Endometrium (tissue), 2 donors: ENCODE results near the gene ASMTL.
"Not testable (repeated sequence)": the region's sequence is repeated elsewhere in the genome, so short reads cannot be mapped to it uniquely, and the experiment has no call there.

ENCODE experiments used
- FAIRE-seq: peaks from 2 replicates; lab custom pipeline; 2012; peaks lifted over from hg19 to GRCh38; lab: Jason Lieb, UNC
- donor health status: control.
- donor health status: control.

The ASMTL gene

DNA sequence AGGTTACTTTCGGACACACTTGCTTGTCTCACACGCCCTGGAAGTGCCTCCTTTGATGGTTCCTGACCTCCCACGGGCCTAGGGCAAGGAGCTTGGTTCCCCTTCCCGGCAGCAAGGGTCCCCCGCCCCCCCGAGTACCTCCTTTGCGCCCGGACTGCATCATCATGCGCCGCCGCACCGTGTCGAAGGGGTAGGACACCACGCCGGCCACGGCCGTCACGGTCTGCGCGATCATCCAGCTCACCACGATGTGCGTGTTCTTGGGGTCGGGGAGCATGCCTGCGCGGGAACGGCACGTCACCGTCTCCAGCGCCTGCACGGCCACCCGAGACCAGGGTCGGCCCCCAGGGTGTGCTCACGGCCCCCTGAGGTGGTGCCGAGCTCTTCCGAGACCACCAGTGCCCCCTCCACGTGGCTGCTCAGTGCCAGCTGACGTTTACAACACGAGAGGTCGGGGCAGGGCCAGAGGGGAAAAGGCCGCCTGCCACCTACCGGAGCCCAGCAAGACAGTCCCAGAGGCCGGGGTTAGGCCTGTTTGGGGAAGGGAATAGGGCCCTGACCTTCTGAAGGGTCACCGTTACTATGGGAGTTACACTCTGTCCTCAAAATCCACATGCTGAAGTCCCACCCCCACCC is 65.5 kb downstream of the ASMTL start:
- FAIRE-seq = no peak

DNA sequence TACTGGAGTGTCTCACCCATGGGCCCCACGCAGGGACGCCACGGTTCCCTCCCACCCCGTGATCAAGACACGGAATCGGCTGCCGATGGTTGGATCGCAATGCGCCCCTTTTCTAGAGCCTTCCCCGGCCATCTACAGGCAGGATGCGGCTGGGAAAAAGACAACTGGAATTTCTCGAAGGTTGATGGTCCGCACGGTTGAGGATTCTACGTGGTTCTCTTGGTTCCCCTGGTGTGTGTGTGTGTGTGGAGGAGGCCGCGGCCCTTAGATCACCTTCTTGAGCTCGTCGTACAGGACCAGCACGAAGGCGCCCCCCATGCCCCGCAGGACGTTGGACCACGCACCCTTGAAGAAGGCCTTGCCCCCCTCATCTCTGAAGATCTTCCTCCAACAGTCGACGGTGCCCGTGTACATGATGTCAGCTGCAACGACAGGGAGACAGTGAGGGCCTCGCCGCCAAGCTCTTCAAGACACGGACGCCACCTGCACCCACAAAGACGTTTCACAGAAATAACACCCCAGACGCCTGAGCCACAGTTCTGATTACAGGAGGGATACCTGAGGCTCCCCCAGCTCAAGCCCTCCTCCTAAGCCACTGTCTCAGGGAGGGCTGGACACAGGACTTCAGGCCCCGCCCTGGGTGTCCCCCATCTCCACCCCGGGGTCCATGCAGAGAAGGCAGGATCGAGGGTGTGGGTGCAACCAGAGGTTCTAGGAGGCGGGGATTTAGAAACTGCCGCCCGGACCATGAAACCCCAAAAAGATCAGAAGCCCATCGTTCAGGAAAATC is 66.2 kb downstream of the ASMTL start:
- no peak for FAIRE-seq

DNA sequence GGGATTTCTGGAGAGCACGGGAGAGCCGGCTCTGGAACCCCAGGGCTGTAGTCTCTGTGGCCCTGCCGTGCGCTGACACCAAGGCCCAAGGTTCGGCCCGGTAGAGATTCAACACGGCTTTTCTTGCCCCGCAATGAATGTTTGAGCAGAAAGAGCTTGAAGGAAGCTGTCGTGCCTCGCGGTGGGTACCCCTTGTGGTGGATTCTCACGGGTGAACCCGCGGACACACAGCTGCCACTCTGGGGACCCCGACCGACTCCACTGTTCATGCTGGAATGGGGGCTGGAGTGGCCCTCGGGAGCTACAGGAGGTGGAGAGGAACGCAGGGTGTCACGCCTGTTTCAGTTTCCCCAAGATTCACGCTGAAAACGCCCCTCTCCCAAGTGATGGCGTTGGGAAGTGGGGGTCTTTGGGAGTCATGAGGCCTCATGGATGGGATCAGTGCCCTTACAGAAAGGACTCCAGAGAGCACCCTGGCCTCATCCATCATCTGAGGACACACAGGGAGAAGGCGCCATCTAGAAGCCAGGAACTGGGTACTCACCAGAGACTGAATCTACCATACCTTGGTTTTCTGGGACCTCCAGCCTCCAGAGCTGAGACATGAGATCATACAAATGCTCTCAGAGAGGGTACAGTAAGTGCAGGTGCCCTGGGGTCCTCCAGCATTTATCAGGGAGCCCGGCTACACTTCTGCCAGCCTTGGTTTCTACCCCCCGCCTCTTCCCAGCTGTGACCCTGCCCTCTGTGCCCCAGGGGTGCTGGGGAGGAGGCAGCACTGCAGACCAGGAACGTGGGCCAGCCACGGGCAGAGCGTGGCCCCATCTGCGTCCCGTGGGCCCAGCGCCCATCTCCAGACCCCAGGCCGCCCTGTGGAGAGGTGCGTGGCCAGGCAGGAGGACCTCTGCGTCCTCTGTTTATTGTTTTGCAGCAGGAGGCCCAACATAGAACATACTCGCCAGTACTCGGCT is 67.2 kb downstream of the ASMTL start:
- FAIRE-seq = no peak

DNA sequence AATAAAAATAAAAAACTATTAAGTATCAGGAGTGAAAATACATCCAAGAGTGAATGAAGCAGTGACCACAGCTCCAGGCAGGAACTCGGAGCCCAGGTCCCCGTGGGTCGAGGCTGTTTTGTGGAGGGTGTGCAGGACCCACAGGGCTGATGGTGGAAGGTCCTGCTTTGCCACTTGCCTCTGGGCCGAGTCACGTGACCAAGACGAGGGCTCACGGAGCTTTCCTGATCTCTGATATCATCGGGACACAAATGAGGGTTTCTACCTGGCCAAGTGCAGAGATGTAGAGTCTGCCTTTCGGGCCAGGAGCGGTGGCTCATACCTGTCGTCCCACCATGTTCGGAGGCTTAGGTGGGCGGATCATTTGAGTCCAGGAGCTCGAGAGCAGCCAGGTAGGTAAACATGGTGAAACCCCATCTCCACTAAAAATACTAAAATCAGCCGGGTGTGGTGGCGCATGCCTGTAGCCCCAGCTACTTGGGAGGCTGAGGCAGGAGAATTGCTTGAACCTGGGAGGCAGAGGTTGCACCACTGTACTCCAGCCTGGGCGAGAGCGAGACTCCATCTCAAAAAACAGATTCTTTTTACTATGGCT is 68.0 kb downstream of the ASMTL start:
- FAIRE-seq = no peak

DNA sequence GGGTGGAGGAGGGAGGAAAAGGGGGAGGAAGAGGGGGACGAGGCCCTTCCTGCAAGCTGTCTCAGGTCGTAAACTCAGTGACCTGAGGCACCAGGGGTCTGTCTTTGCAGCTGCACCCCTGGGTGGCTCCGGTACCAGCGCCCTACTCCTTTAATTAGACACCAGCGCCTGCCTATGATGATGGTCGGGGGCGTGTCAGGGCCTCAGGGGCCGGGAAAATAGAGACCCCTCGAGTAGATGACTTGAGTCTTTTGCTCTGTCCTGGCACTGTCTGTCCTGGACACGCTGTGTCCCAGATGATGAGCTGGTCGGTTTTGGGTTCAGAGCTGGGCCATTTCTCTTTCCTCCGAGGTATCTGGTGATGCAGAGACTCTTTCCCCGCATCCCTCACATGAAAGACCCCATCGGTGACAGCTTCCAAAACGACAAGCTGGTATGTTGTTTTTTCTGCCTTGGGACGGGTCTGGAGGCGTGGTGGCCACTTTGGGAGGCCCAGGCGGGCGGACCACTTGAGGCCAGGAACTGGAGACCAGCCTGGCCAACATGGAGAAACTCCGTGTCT is 72.0 kb downstream of the ASMTL start:
- FAIRE-seq = no peak

DNA sequence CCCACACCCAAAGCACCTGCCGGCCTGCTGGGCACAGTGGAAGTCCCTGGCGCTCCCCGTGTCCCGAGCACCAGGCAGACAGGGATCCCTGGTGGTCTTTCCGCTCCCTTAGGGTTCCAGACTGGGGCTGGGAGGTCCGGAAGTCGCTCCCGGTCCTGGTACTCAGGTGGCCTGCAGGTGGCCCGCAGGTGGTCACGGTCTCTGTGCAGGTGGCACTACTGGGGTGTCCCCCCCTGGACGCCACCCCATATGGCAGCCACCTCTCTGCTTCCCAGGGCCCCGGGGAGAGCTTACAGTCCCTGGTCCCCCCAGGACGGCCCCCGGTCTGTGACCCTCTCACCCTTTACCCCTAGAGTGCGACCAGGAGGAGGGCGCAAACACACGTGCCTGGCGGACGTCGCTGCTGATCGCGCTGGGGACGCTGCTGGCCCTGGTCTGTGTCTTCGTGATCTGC is 74.4 kb downstream of the ASMTL start:
- FAIRE-seq = no peak

DNA sequence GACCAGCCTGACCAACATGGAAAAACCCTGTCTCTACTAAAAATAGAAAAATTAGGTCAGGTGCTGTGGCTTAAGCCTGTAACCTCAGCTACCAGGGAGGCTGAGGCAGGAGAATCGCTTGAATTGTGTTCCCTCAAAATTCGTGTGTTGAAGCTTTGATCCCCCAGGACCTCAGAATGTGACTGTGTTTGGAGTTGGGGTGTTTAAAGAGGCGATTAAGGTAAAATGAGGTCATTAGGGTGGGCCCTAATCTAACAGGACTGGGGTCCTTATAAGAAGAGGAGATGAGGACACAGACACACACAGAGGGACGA is 84.4 kb downstream of the ASMTL start:
- FAIRE-seq = no peak

DNA sequence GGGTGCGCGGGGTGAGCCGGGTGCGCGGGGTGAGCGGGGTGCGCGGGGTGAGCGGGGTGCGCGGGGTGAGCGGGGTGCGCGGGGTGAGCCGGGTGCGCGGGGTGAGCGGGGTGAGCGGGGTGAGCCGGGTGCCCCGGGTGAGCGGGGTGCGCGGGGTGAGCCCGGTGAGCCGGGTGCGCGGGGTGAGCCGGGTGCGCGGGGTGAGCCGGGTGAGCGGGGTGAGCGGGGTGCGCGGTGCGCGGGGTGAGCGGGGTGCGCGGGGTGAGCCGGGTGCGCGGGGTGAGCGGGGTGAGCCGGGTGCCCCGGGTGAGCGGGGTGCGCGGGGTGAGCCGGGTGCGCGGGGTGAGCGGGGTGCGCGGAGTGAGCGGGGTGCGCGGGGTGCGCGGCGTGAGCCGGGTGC is 86.3 kb downstream of the ASMTL start:
- FAIRE-seq = not testable (repeated sequence)

DNA sequence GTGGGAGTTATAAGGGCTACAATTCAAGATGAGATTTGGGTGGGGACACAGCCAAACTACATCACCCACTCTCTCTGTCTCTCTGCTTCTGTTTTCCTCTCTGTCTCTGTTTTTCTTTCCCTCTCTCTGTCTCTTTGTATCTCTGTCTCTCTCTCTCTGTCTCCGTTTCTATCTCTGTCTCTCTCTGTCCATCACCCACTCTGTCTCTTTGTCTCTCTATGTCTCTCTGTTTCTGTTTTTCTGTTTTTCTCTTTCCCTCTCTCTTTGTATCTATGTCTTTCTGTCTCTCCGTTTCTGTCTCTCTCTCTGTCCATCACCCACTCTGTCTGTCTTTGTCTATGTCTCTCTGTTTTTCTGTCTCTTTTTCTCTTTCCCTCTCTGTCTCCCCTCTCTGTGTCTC is 90.8 kb downstream of the ASMTL start:
- FAIRE-seq = no peak

DNA sequence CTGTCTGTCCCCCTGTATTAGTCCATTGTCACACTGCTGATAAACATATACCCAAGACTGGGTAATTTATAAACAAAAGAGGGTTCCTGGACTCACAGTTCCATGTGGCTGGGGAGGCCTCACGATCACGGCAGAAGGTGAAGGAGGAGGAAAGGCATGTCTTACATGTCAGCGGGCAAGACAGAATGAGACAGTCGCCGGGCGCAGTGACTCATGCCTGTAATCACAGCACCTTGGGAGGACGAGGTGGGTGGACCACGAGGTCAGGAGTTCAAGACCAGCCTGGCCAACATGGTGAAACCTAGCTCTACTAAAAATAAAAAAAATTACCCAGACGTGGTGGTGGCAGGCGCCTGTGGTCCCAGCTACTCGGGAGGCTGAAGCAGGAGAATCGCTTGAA is 91.4 kb downstream of the ASMTL start:
- no peak for FAIRE-seq

DNA sequence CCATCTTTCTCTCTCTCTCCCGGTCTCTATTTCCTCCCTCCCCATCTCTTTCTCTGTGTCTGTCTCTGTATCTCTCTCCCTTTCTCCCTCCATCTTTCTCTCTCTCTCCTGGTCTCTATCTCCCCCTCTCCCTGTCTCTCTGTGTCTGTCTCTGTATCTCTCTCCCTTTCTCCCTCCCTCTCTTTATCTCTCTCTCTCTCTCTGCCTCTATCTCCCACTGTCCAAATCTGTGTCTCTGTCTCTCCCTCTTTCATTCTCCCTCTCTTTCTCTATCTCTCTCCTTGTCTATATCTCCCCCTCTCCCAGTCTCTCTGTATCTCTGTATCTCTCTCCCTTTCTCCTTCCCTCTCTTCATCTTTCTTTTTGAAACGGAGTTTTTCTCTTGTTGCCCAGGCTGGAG is 92.5 kb downstream of the ASMTL start:
- no peak for FAIRE-seq

DNA sequence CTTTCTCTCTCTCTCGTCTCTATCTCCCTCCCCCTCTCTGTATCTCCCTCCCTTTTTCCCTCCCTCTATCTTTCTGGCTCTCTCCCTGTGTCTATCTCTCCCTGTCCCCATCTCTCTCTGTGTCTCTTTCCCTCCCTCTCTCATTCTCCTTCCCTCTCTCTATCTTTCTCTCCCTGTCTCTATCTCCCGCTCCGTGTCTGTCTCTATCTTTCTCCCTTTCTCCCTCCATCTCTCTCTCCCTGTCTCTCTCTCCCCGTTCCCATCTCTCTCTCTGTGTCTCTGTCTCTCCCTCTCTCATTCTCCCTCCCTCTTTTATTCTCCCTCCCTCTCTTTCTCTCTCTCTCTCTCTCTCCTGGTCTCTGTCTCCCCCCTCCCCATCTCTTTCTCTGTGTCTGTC is 93.2 kb downstream of the ASMTL start:
- no peak for FAIRE-seq

DNA sequence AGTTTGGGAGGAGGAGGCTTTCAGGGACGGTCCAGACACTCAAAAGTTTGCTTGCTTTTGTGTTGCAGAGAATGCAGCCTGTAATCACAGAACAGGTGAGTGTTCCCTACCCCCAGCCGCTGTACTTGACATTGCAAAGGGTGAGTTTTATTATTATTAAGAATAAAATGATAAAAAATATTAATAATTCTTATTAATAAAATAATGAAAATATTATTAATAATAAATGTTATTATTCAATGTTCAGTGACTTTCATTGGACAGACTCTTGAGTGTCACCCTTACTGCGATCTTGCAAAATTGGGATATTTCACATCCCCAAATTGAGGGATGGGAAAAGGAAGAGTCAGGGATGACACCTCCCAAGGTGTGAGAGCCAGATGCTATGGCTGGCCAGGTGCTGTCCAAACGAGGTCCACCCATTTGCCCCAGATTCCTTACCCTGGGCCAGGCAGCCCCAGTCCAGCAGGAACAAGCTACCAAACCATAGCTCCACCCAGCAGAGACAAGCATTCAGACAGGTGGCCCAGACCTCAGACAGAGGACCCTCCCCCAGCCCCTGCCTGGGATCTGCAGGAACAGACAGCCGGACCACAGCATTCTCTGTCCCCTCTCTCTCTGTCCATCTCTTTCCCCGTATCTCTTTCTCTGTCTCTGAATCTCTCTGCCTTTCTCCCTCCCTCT is 93.8 kb downstream of the ASMTL start:
- FAIRE-seq = no peak

DNA sequence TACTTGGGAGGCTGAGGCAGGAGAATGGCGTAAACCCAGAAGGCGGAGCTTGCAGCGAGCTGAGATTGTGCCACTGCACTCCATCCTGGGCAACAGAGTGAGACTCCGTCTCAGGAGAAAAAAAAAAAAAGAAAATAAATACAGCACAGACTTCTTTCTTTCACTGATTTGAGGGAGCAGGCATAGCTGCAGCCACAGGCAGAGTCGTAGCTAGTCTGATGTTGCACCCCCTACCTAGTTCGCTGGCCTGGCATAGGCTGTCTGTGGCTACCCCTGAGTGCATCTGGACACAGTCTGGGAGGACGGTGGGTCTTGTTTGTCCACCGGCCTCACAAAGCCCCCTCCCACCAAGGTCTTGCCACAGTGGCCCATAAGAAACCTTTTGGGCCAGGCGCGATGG is 94.7 kb downstream of the ASMTL start:
- FAIRE-seq = no peak

DNA sequence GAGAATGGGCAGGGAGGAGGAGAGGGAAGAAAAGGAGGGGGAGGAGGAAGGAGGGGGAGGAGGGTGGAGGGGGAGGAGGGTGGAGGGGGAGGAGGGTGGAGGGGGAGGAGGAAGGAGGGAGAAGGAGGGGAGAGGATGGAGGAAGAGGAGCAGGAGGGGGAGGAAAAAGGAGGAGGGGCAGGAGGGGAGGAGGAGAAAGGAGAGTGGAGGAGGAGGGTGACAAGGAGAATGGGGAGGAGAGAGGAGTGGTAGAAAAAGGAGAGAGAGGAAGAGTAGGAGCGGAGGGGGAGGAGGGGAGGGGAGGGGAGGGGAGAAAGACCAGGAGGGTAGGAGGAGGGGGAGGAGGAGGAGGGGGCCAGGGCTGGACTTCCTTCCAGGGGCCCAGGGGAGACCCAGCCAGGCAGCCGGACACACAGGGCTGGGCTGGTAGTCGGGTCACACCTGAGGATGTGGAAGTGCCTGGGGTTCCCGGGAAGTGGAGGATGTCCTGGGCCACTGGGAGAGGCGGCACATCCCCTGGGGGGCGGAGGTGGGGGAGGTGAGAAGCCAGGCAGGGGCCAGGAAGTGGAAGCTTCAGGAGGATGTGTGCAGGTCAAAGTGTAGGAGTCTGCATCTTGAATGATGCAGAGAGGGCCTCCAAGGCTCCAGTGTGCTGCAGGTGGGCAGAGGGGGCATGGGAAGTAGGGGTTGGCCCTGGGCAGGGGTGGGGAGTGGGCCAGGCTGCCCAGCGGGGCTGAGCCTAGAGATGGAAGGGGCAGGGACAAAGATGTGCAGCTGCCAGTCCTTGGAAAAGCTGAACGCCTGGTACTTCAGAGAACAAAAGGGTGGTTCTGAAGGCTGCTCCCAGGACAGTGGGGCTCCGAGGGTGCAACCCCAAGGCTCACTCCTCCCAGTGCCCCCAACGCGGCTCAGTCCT is 97.3 kb downstream of the ASMTL start:
- no peak for FAIRE-seq

DNA sequence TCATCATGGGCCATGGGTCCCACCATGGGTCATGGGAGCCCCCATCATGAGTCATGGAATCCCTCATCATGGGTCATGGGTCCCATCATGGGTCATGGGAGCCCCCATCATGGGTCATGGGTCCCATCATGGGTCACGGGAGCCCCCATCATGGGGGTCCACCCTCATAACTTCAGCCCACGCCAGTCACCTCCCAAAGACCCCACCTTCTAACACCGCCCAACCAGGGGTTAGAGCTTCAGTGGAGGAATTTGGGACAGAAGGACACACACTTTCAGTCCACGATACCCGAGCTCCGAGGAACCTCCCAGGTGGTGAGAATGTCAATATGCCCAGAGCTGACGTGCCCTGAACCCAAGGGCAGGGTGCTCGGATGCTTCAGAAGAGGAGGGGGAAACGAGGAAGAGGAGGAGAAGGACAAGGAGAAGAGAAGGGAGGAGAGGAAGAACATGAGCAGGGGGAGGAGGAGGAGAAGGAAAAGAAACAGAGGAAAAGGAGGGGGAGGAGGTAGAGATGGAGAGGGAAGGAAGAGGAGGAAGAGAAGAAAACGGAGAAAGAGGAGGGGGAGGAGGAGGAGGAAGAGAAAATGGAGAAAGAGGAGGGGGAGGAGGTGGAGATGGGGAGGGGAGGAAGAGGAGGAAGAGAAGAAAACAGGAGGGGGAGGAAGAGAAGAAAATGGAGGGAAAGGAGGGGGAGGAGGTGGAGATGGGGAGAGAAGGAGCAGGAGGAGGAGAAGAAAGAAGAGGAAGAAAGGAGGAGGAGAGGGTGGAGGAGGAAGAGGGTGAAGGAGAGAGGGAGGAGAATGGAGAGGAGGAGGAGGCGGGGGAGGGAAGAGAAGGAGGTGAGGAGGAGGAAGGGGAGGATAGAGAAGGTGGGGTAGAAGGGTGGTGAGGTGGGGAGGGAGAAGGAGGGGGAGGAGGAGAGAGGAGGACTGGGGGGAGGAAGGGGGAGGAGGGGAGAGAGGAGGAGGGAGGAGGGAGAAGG is 98.4 kb downstream of the ASMTL start:
- FAIRE-seq = no peak
